ENCODE results near the gene CXCL5. TPM values are rescaled to one million over a fixed set of nuclear protein-coding genes. Genes with fewer than 3 reads are reported as not detected.

Gene CXCL5
- total RNA-seq, 4 donors from 2014 or later = 0.64 TPM; not detected in 3

DNA sequence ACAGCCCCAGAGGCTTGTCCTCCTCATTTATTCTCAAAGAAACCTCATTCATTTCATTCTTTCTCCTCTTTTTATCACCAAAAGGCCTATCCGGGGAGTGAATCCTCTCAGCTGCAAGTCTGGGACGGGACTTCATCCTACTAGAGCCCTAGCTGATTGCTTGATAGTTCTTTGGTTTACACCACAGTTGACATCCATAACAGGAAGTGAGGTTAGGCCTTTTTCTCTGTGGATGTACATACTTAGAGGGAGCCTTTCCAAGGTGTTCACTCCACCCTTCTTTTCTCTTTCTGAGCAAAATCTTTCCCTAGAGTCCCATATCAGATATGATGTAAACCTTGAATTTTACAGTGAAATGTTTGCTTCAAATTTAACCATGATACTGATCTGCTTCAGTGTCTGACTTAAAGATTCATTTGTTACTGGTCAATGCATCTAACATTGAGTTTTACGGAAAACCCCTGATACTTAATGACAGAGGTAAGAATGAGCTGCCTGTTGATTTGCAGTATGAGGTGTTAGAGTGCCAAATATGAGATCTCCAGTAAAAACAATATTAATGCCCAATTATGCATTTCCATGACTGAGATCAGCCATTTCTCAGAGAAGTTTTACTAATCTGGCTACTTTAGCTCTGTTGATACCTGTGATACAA, 16.8 kb upstream of the CXCL5 start:
- no peak for TF ChIP-seq EP300 (IDR thresholded peaks at IDR 0.05; ENCODE audit: low read depth)
- no peak for TF ChIP-seq POLR2AphosphoS5 (IDR thresholded peaks at IDR 0.05)
- no peak for TF ChIP-seq POLR2A (IDR thresholded peaks at IDR 0.05)
- TF ChIP-seq, protein P1, sequence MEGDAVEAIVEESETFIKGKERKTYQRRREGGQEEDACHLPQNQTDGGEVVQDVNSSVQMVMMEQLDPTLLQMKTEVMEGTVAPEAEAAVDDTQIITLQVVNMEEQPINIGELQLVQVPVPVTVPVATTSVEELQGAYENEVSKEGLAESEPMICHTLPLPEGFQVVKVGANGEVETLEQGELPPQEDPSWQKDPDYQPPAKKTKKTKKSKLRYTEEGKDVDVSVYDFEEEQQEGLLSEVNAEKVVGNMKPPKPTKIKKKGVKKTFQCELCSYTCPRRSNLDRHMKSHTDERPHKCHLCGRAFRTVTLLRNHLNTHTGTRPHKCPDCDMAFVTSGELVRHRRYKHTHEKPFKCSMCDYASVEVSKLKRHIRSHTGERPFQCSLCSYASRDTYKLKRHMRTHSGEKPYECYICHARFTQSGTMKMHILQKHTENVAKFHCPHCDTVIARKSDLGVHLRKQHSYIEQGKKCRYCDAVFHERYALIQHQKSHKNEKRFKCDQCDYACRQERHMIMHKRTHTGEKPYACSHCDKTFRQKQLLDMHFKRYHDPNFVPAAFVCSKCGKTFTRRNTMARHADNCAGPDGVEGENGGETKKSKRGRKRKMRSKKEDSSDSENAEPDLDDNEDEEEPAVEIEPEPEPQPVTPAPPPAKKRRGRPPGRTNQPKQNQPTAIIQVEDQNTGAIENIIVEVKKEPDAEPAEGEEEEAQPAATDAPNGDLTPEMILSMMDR (IDR thresholded peaks at IDR 0.05) = no peak
- no peak overlapping the region for H3K27ac ChIP-seq
- no peak overlapping the region for H3K4me3 ChIP-seq
- no peak for DNase-seq
- no peaks in the 10 kb centered on the region for H3K9me3 ChIP-seq
- intact Hi-C loops (cut with DNase I; ENCODE audit: low total_unique reads) = no loop called here
- WGBS, 2 donors (ENCODE audit: low coverage in 1 of 2) = 87 to 88% methylated on average over 3 of the region's 3 CpGs
- H3K4me1 ChIP-seq = peaks cover 0 to 8% (median 2%) of the 10 kb centered on the region in 4 donors
- no peaks in the 10 kb centered on the region for H3K27me3 ChIP-seq
- in situ Hi-C loops (cut with MboI; ENCODE audit: low pct_ligation_motif_present in 1 of 4, low pct_unique_long_range_greater_than_20kb in 1 of 4, low sequenced_read_pairs in 3 of 4) = no loop called here
- H3K36me3 ChIP-seq = no peaks in the 10 kb centered on the region

DNA sequence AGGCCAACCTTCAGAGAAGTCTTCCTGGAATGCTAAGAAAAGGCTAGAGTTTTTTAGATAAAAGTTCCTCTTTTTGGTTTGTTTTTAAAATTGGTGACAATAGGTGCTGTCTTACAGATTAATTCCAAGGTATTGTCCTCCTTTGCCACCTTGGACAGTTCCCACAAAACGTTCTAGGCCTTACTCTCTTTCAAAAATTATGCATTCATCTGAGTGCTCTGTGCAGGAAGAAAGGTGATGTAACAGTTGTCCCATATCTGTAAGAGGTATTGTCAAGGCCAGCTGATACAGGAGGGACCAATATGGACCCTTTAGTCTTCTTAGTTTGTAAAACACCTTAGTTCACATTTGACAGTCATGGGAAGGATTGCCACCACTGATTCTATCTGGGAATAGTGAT, 15.9 kb upstream of the CXCL5 start:
- WGBS, 2 donors (ENCODE audit: low coverage in 1 of 2) = 22 to 44% methylated on average over 1 of the region's 1 CpG
- Histone ChIP-seq H3K4me3 (no peak overlapping the region), H3K36me3 (no peaks in the 10 kb centered on the region), H3K27ac (no peak overlapping the region), H3K4me1 (peaks cover 0 to 12% (median 4%) of the 10 kb centered on the region in 4 donors), H3K27me3 (no peaks in the 10 kb centered on the region), H3K9me3 (no peaks in the 10 kb centered on the region)
- DNase-seq = no peak
- in situ Hi-C loops (cut with MboI; ENCODE audit: low pct_ligation_motif_present in 1 of 4, low pct_unique_long_range_greater_than_20kb in 1 of 4, low sequenced_read_pairs in 3 of 4) (no loop called here), intact Hi-C loops (cut with DNase I; ENCODE audit: low total_unique reads) (no loop called here)
- TF ChIP-seq, protein P1 (IDR thresholded peaks at IDR 0.05) = no peak
- TF ChIP-seq EP300 (IDR thresholded peaks at IDR 0.05; ENCODE audit: low read depth) (no peak), POLR2A (IDR thresholded peaks at IDR 0.05) (no peak), POLR2AphosphoS5 (IDR thresholded peaks at IDR 0.05) (no peak)

DNA sequence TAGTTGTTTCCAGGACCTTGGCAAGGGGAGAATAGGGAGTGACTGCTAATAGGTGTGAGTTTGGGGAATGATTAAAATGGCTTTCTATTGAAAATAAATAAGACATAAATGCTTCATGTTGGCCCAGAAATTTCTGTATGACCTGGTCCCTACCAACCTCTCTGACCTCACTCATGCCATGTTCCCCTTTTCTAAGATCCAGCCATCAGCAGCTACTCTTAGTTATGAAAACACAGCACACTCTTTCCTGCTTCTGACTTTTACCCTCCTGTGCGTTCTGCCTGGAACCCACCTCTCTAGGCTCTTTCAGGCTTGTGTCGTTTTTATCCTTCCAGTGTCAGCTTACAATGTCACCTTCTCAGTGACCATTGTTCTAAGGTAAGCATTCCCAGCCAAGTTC, 14.8 kb upstream of the CXCL5 start:
- WGBS, 2 donors (ENCODE audit: low coverage in 1 of 2) = 56 to 85% methylated on average over 2 of the region's 2 CpGs
- Histone ChIP-seq H3K4me3 (no peak overlapping the region), H3K9me3 (no peaks in the 10 kb centered on the region), H3K27me3 (no peaks in the 10 kb centered on the region), H3K36me3 (no peaks in the 10 kb centered on the region), H3K4me1 (peaks cover 0 to 17% (median 4%) of the 10 kb centered on the region in 4 donors), H3K27ac (no peak overlapping the region)
- TF ChIP-seq POLR2A (IDR thresholded peaks at IDR 0.05) (no peak), POLR2AphosphoS5 (IDR thresholded peaks at IDR 0.05) (no peak), EP300 (IDR thresholded peaks at IDR 0.05; ENCODE audit: low read depth) (no peak)
- TF ChIP-seq, protein P1 (IDR thresholded peaks at IDR 0.05) = no peak
- intact Hi-C loops (cut with DNase I; ENCODE audit: low total_unique reads) = no loop called here
- no peak for DNase-seq
- in situ Hi-C loops (cut with MboI; ENCODE audit: low pct_ligation_motif_present in 1 of 4, low pct_unique_long_range_greater_than_20kb in 1 of 4, low sequenced_read_pairs in 3 of 4) = no loop called here

DNA sequence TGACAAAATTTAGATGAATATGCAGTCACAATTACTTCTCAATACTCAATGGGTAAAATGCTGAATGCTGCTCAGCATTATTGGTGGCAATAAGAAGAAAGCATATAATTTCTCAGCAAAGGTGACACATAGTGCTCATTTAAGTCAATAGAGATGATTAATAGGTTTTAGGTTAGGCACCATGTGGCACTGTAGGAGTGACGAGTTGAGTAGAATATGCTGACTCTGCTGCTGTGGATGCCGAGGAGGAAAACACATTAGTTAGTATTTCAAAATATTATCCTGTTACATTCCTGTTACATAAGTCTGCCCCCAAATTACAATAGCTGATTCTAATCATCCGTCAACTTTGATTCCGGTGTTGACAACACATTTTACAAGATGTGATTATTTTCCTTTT, 13.7 kb upstream of the CXCL5 start:
- in situ Hi-C loops (cut with MboI; ENCODE audit: low pct_ligation_motif_present in 1 of 4, low pct_unique_long_range_greater_than_20kb in 1 of 4, low sequenced_read_pairs in 3 of 4) (no loop called here), intact Hi-C loops (cut with DNase I; ENCODE audit: low total_unique reads) (no loop called here)
- no peak for DNase-seq
- Histone ChIP-seq H3K4me1 (peaks cover 0 to 17% (median 4%) of the 10 kb centered on the region in 4 donors), H3K27me3 (no peaks in the 10 kb centered on the region), H3K27ac (no peak overlapping the region), H3K4me3 (no peak overlapping the region), H3K36me3 (no peaks in the 10 kb centered on the region), H3K9me3 (no peaks in the 10 kb centered on the region)
- TF ChIP-seq, protein P1 (IDR thresholded peaks at IDR 0.05) = no peak
- no peak for TF ChIP-seq EP300 (IDR thresholded peaks at IDR 0.05; ENCODE audit: low read depth)
- TF ChIP-seq POLR2AphosphoS5 (IDR thresholded peaks at IDR 0.05) = no peak
- no peak for TF ChIP-seq POLR2A (IDR thresholded peaks at IDR 0.05)
- WGBS, 2 donors (ENCODE audit: low coverage in 1 of 2) = 86 to 88% methylated on average over 3 to 4 of the region's 4 CpGs
